IMR-90 (cell line): ENCODE results near the gene MDM2. TPM values are rescaled to one million over a fixed set of nuclear protein-coding genes. Genes with fewer than 3 reads are reported as not detected.

Experiments
- ATAC-seq: fragments of 200-7000 bp; cut with Tn5 transposase; 2 replicates; pipeline ENCODE4 v1.9.1; 2020; ENCODE audit warnings: low read depth, mild to moderate bottlenecking, moderate library complexity
- BruUV-seq: library from RNA; stranded (reverse); fragments of 400-500 nt; replicated peaks from 2 replicates; lab custom pipeline; 2021; lab: Mats Ljungman, UMichigan
- CTCF ChIA-PET: fragments of 300-600 bp; formaldehyde crosslinking; extraction: SDS; loops from one replicate; lab custom pipeline; 2021; ENCODE audit warnings: antibody characterized with exemption; lab: Yijun Ruan, JAX
- POLR2A ChIA-PET: fragments of 300-600 bp; sonication (Branson Sonifier 250); formaldehyde crosslinking; loops from one replicate; lab custom pipeline; 2022; ENCODE audit warnings: antibody characterized with exemption; ENCODE audit not compliant: unreplicated experiment; lab: Charles Lee
- DNase-seq: peaks from one replicate; pipeline ENCODE4 v3.0.0; 2013
- H2AFZ ChIP-seq: replicated peaks from 2 replicates; pipeline ENCODE3; 2013; ENCODE audit warnings: low read length, mild to moderate bottlenecking; ENCODE audit not compliant: poor library complexity
- H2AK5ac ChIP-seq: 2 replicates; pipeline ENCODE4 v1.6.1; 2013; ENCODE audit warnings: low read depth, low read length, inconsistent platforms
- H2AK9ac ChIP-seq: replicated peaks from 2 replicates; pipeline ENCODE3; 2013; ENCODE audit warnings: mild to moderate bottlenecking, low read depth, low read length, moderate library complexity; ENCODE audit not compliant: poor library complexity
- H2BK120ac ChIP-seq: 2 replicates; pipeline ENCODE4 v1.6.1; 2013; ENCODE audit warnings: low read depth, low read length, inconsistent platforms
- H2BK15ac ChIP-seq: 3 replicates; pipeline ENCODE4 v1.6.1; 2013; ENCODE audit warnings: low read depth, low read length, inconsistent platforms
- H2BK20ac ChIP-seq: 2 replicates; pipeline ENCODE4 v1.6.1; 2013; ENCODE audit warnings: low read depth, mild to moderate bottlenecking, inconsistent platforms, low read length, moderate library complexity
- H2BK5ac ChIP-seq: 2 replicates; pipeline ENCODE4 v1.6.1; 2013; ENCODE audit warnings: mild to moderate bottlenecking, low read depth, low read length, inconsistent platforms; ENCODE audit not compliant: poor library complexity, severe bottlenecking
- H3K14ac ChIP-seq: replicated peaks from 2 replicates; pipeline ENCODE4 v1.6.1; 2013; ENCODE audit warnings: low read depth, low read length, inconsistent platforms
- H3K18ac ChIP-seq: 2 replicates; pipeline ENCODE4 v1.6.1; 2013; ENCODE audit warnings: low read depth, low read length, control low read depth
- H3K23ac ChIP-seq: 2 replicates; pipeline ENCODE4 v1.6.1; 2013; ENCODE audit warnings: low read depth, low read length, inconsistent platforms
- H3K27ac ChIP-seq: 2 replicates; pipeline ENCODE4 v1.5.1; 2013; ENCODE audit warnings: mild to moderate bottlenecking, control low read depth, low read length; ENCODE audit not compliant: insufficient read depth
- H3K27me3 ChIP-seq: 2 replicates; pipeline ENCODE4 v1.6.1; 2013; ENCODE audit warnings: low read length; ENCODE audit not compliant: control insufficient read depth, insufficient read depth
- H3K36me3 ChIP-seq: 2 replicates; pipeline ENCODE4 v1.6.1; 2013; ENCODE audit warnings: low read length, mixed read lengths; ENCODE audit not compliant: control insufficient read depth, insufficient read depth
- H3K4ac ChIP-seq: 2 replicates; pipeline ENCODE4 v1.6.1; 2013; ENCODE audit warnings: low read depth, low read length, inconsistent platforms
- H3K4me1 ChIP-seq: 2 replicates; pipeline ENCODE4 v1.6.1; 2013; ENCODE audit warnings: low read length, mixed read lengths; ENCODE audit not compliant: control insufficient read depth, insufficient read depth
- H3K4me2 ChIP-seq: 2 replicates; pipeline ENCODE4 v1.6.1; 2013; ENCODE audit warnings: low read depth, mild to moderate bottlenecking, control low read depth, low read length, moderate library complexity
- H3K4me3 ChIP-seq: 2 replicates; pipeline ENCODE4 v1.5.1; 2013; ENCODE audit warnings: low read depth, mild to moderate bottlenecking, control low read depth, low read length, moderate library complexity; ENCODE audit not compliant: insufficient read depth
- H3K56ac ChIP-seq: 2 replicates; pipeline ENCODE4 v1.6.1; 2013; ENCODE audit warnings: low read length, inconsistent platforms; ENCODE audit not compliant: insufficient read depth; ENCODE audit errors: extremely low read depth
- H3K79me1 ChIP-seq, 2 experiments: 2 replicates each; pipeline ENCODE4 v1.6.1; 2013; ENCODE audit warnings: low read length in 2 of 2, inconsistent platforms in 1 of 2, low read depth in 1 of 2
- H3K9ac ChIP-seq: 2 replicates; pipeline ENCODE4 v1.6.1; 2013; ENCODE audit warnings: low read depth, low read length, control low read depth
- H3K9me1 ChIP-seq: 2 replicates; pipeline ENCODE4 v1.6.1; 2013; ENCODE audit warnings: low read length, inconsistent platforms; ENCODE audit not compliant: insufficient read depth
- H3K9me3 ChIP-seq: 2 replicates; pipeline ENCODE4 v1.6.1; 2013; ENCODE audit warnings: low read length; ENCODE audit not compliant: control insufficient read depth, insufficient read depth
- H4K20me1 ChIP-seq: 2 replicates; pipeline ENCODE4 v1.6.1; 2013; ENCODE audit warnings: low read length, inconsistent platforms; ENCODE audit not compliant: insufficient read depth
- H4K5ac ChIP-seq: 2 replicates; pipeline ENCODE4 v1.6.1; 2013; ENCODE audit warnings: mild to moderate bottlenecking, low read depth, low read length, control low read depth
- H4K8ac ChIP-seq, 2 experiments: 2 replicates each; pipeline ENCODE4 v1.6.1; 2013; ENCODE audit warnings: low read depth in 2 of 2, low read length in 2 of 2, control low read depth in 1 of 2, inconsistent platforms in 1 of 2
- H4K91ac ChIP-seq: 2 replicates; pipeline ENCODE4 v1.6.1; 2013; ENCODE audit warnings: low read depth, low read length, inconsistent platforms; ENCODE audit not compliant: insufficient read depth
- BHLHE40 ChIP-seq: fragments of 150-350 bp; IDR thresholded peaks from 2 replicates; pipeline ENCODE4 v1.6.1; 2016; ENCODE audit warnings: mild to moderate bottlenecking, low read depth, low read length
- CEBPB ChIP-seq: IDR thresholded peaks from 2 replicates; pipeline ENCODE4 v1.6.1; 2012; ENCODE audit warnings: low read depth, low read length, improper control_type of control experiment
- FOS ChIP-seq: fragments of 150-350 bp; IDR thresholded peaks from 2 replicates; pipeline ENCODE4 v1.6.1; 2016; ENCODE audit warnings: low read depth, low read length
- MAFK ChIP-seq: IDR thresholded peaks from 2 replicates; pipeline ENCODE4 v1.6.1; 2012; ENCODE audit warnings: low read depth, low read length, improper control_type of control experiment
- MAZ ChIP-seq: IDR thresholded peaks from 2 replicates; pipeline ENCODE4 v1.6.1; 2012; ENCODE audit warnings: low read depth, mild to moderate bottlenecking, low read length, improper control_type of control experiment, moderate library complexity, borderline replicate concordance
- MXI1 ChIP-seq: IDR thresholded peaks from 2 replicates; pipeline ENCODE4 v1.6.1; 2012; ENCODE audit warnings: low read depth, mild to moderate bottlenecking, low read length, moderate library complexity, borderline replicate concordance
- NFE2L2 ChIP-seq: fragments of 150-350 bp; IDR thresholded peaks from 2 replicates; pipeline ENCODE4 v1.6.1; 2016; ENCODE audit warnings: low read depth, mild to moderate bottlenecking, low read length
- POLR2A ChIP-seq: IDR thresholded peaks from 2 replicates; pipeline ENCODE4 v1.6.1; 2012; ENCODE audit warnings: mild to moderate bottlenecking, low read depth, low read length
- RAD21 ChIP-seq: IDR thresholded peaks from 2 replicates; pipeline ENCODE4 v1.6.1; 2012; ENCODE audit warnings: low read length, improper control_type of control experiment
- RFX5 ChIP-seq: IDR thresholded peaks from 2 replicates; pipeline ENCODE4 v1.8.0; 2012; ENCODE audit warnings: low read depth, mild to moderate bottlenecking, low read length, moderate library complexity
- SMC3 ChIP-seq: fragments of 150-350 bp; IDR thresholded peaks from 2 replicates; pipeline ENCODE4 v1.6.1; 2016; ENCODE audit warnings: low read depth, mild to moderate bottlenecking, antibody characterized with exemption, low read length, moderate library complexity
- WGBS, 2 experiments: methylation state at CpG; one replicate each; pipeline versions ENCODE4 v1.1.5 to v1.1.7; 2013; ENCODE audit warnings: missing lambda C conversion rate in 2 of 2; ENCODE audit not compliant: insufficient read length in 1 of 2; ENCODE audit errors: extremely low coverage in 2 of 2; 5-methylcytosine and 5-hydroxymethylcytosine counted together
- dilution Hi-C: fragments of 300-500 bp; cut with HindIII; formaldehyde crosslinking; loops from one replicate; pipeline ENCODE4 v1.14.3; 2018; ENCODE audit warnings: low sequenced_read_pairs; ENCODE audit not compliant: unreplicated experiment
- in situ Hi-C: fragments of 300-500 bp; cut with MboI; formaldehyde crosslinking; loops from 3 replicates; pipeline ENCODE4 v1.14.3; 2019; ENCODE audit warnings: low sequenced_read_pairs, inconsistent platforms, mixed read lengths
- intact Hi-C: fragments of 100-400 bp; cut with micrococcal nuclease; formaldehyde crosslinking; loops from 2 replicates; pipeline ENCODE4 v1.10.0; 2022
- polyA plus RNA-seq, 3 experiments: library from polyadenylated mRNA; depleted of rRNA; stranded (reverse); fragments of >200 nt; gene quantifications; 2 replicates each; pipeline ENCODE4 v1.2.3, GENCODE V29; 2012; ENCODE audit warnings: low replicate concordance in 1 of 3
- total RNA-seq: library from RNA; depleted of rRNA; stranded (reverse); fragments of >200 nt; gene quantifications from 2 replicates; pipeline ENCODE4 v1.2.3, GENCODE V29; 2012

Gene MDM2
- total and polyA plus RNA-seq, 2 of the 4 experiments (the other 2 are of a cell fraction), result 21.9 to 196 TPM

GRCh38 chr12:68767191-68767590 is 40.8 kb upstream of the MDM2 start:
- DNase-seq (no peak), ATAC-seq (no peak)
- Histone ChIP-seq H4K5ac (no peak overlapping the region), H3K14ac (no peak overlapping the region), H3K9ac (no peak overlapping the region), H3K4ac (no peak overlapping the region), H3K4me1 (no peaks in the 10 kb centered on the region), H3K23ac (no peak overlapping the region), H3K9me3 (no peaks in the 10 kb centered on the region), H3K36me3 (peaks cover 7% of the 10 kb centered on the region), H2BK15ac (no peak overlapping the region), H2BK120ac (no peak overlapping the region), H3K27me3 (no peaks in the 10 kb centered on the region), H3K4me3 (no peak overlapping the region), H4K20me1 (no peaks in the 10 kb centered on the region), H2AK5ac (no peak overlapping the region), H3K9me1 (0 out of 2 replicates have a peak, but pooled peaks cover 3% of the 10 kb centered on the region), H3K4me2 (no peak overlapping the region), H3K18ac (no peak overlapping the region), H3K27ac (no peak overlapping the region), H3K56ac (no peak overlapping the region), H2AFZ (no peak overlapping the region), H2AK9ac (no peak overlapping the region), H3K79me1 (no peaks in the 10 kb centered on the region; a peak in 1 of 4 replicates), H4K8ac (no peak overlapping the region), H4K91ac (no peak overlapping the region), H2BK5ac (no peak overlapping the region), H2BK20ac (no peak overlapping the region)
- 100% methylated on average over 3 of the region's 7 CpGs; no CpG with 5 or more reads in 1 of the 2 experiments for WGBS, 2 experiments
- intact Hi-C loops (no loop called here), in situ Hi-C loops (no loop called here), dilution Hi-C loops (no loop called here)
- BruUV-seq, result no TSS peak
- ChIA-PET CTCF (interaction anchor here (0.5 kb wide), 1 partner anchor 10 kb away, joined by 4 read pairs; no protein-coding TSS in a partner anchor), POLR2A (no interaction called here)
- no peak for TF ChIP-seq NFE2L2
- TF ChIP-seq MAFK, result no peak
- no peak for TF ChIP-seq POLR2A
- TF ChIP-seq RAD21, result no peak
- TF ChIP-seq RFX5, result no peak
- no peak for TF ChIP-seq MXI1
- TF ChIP-seq SMC3, result no peak
- TF ChIP-seq FOS, result no peak
- TF ChIP-seq MAZ, result no peak
- no peak for TF ChIP-seq CEBPB
- no peak for TF ChIP-seq BHLHE40
